ENCODE measurements around the gene SLC66A1.

SLC66A1 gene

DNA sequence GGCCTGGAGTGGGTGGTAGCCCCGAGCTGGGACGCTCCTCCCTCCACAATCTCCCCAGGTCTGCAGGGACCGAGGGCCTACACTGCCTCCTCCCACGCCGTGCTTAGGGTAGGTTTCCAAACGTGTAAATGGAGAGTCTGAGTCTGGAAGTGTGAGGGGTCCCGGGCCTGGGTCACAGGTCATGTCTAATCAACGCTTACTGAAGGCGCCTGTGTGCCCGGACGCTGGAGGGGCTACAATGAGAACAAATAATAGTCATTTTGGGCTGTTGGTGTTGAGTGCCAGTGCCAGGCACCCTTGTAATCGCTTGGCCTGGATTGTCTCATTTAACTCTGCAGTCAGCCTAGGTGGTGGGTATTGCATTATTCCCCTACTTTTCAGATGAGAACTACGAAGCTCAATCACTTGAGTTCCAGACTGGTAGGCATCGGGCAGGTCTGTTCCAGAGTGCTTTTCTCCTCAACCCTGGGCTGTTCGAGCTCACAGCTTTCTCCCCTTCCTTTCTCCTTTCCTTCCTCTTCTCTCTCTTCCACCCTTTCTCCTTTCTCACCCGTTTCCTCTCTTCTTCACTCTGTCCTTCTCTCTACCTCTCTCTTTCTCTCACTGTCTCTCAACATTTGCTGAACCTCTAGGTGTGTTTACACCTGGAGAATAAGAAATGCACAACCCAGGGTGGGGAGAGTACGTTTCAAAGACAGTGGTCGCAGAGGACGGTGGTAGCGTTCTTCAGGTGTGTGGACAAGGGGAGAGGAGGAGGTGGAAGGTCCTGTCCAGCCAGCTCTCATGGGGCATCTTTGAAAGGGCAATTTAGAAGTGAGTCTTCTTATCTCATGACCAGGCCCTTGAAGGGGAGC, 883 bp downstream of the SLC66A1 start:
- no peaks in the 10 kb centered on the region for H3K9me3 ChIP-seq (ENCODE audit: insufficient read depth, low read length, severe bottlenecking)
- no peak for ATAC-seq (ENCODE audit: insufficient read depth, low read depth)
- H4K20me1 ChIP-seq (ENCODE audit: insufficient read depth, low read length), result peaks cover 10% of the 10 kb centered on the region; the same call in 1 of the 2 replicates
- peak overlapping the region; percentile 99 for H3K9ac ChIP-seq (ENCODE audit: low read depth, low read length)
- H3K36me3 ChIP-seq (ENCODE audit: insufficient read depth, low read length), result peaks cover 12% of the 10 kb centered on the region
- H3K79me2 ChIP-seq (ENCODE audit: insufficient read depth, low read length), result peaks cover 16% of the 10 kb centered on the region
- H3K4me1 ChIP-seq (ENCODE audit: insufficient read depth, low read length), result peaks cover 26% of the 10 kb centered on the region
- H3K4me2 ChIP-seq (ENCODE audit: insufficient read depth, low read length), result peak overlapping the region; percentile 92
- H3K27ac ChIP-seq (ENCODE audit: low read length), result peak overlapping the region; percentile 79
- H2AFZ ChIP-seq (ENCODE audit: low read depth, low read length), result peak overlapping the region; percentile 90; the same call in 1 of the 2 replicates
- TF ChIP-seq, protein P1, sequence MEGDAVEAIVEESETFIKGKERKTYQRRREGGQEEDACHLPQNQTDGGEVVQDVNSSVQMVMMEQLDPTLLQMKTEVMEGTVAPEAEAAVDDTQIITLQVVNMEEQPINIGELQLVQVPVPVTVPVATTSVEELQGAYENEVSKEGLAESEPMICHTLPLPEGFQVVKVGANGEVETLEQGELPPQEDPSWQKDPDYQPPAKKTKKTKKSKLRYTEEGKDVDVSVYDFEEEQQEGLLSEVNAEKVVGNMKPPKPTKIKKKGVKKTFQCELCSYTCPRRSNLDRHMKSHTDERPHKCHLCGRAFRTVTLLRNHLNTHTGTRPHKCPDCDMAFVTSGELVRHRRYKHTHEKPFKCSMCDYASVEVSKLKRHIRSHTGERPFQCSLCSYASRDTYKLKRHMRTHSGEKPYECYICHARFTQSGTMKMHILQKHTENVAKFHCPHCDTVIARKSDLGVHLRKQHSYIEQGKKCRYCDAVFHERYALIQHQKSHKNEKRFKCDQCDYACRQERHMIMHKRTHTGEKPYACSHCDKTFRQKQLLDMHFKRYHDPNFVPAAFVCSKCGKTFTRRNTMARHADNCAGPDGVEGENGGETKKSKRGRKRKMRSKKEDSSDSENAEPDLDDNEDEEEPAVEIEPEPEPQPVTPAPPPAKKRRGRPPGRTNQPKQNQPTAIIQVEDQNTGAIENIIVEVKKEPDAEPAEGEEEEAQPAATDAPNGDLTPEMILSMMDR (IDR thresholded peaks at IDR 0.05; ENCODE audit: borderline replicate concordance, extremely low read depth, low read length, poor library complexity, severe bottlenecking), result no peak
- TF ChIP-seq EZH2 (IDR thresholded peaks at IDR 0.05; ENCODE audit: borderline replicate concordance, low read depth, low read length, severe bottlenecking), result no peak
- H3K27me3 ChIP-seq (ENCODE audit: insufficient read depth, low read length, poor library complexity), result no peaks in the 10 kb centered on the region
- no peak for DNase-seq
- peak overlapping the region; percentile 36 to 79; a peak in 3 of 4 replicates for H3K4me3 ChIP-seq (ENCODE audit: low read depth in 1 of 2, low read length in 2 of 2)

DNA sequence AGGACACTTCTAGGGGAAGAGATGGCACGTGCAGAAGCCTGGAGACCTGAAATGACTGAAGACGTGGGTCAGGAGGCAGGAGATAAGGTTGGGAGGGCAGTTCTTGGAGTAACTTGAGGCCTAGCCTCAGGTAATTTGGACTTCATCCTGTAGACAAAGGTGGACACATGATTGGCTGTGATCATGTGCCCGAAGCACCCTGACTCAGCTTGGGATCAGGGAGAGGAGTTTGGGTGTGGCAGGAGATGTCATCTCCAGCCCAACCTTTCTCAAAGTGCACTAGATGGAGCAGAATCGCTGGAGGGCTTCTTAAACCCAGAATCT, 1.5 kb downstream of the SLC66A1 start:
- Histone ChIP-seq H3K79me2 (ENCODE audit: insufficient read depth, low read length) (peaks cover 16% of the 10 kb centered on the region), H4K20me1 (ENCODE audit: insufficient read depth, low read length) (peaks cover 10% of the 10 kb centered on the region; the same call in 1 of the 2 replicates), H3K4me1 (ENCODE audit: insufficient read depth, low read length) (peaks cover 26% of the 10 kb centered on the region), H3K27ac (ENCODE audit: low read length) (no peak overlapping the region), H3K9me3 (ENCODE audit: insufficient read depth, low read length, severe bottlenecking) (no peaks in the 10 kb centered on the region), H2AFZ (ENCODE audit: low read depth, low read length) (no peak overlapping the region), H3K4me2 (ENCODE audit: insufficient read depth, low read length) (peak overlapping the region; percentile 92), H3K27me3 (ENCODE audit: insufficient read depth, low read length, poor library complexity) (no peaks in the 10 kb centered on the region), H3K9ac (ENCODE audit: low read depth, low read length) (no peak overlapping the region; the same call in 1 of the 2 replicates), H3K36me3 (ENCODE audit: insufficient read depth, low read length) (peaks cover 6% of the 10 kb centered on the region), H3K4me3 (ENCODE audit: low read depth in 1 of 2, low read length in 2 of 2) (no peak overlapping the region)
- ATAC-seq (ENCODE audit: insufficient read depth, low read depth) (no peak), DNase-seq (no peak)
- TF ChIP-seq, protein P1 (IDR thresholded peaks at IDR 0.05; ENCODE audit: borderline replicate concordance, extremely low read depth, low read length, poor library complexity, severe bottlenecking), result no peak
- TF ChIP-seq EZH2 (IDR thresholded peaks at IDR 0.05; ENCODE audit: borderline replicate concordance, low read depth, low read length, severe bottlenecking), result no peak

DNA sequence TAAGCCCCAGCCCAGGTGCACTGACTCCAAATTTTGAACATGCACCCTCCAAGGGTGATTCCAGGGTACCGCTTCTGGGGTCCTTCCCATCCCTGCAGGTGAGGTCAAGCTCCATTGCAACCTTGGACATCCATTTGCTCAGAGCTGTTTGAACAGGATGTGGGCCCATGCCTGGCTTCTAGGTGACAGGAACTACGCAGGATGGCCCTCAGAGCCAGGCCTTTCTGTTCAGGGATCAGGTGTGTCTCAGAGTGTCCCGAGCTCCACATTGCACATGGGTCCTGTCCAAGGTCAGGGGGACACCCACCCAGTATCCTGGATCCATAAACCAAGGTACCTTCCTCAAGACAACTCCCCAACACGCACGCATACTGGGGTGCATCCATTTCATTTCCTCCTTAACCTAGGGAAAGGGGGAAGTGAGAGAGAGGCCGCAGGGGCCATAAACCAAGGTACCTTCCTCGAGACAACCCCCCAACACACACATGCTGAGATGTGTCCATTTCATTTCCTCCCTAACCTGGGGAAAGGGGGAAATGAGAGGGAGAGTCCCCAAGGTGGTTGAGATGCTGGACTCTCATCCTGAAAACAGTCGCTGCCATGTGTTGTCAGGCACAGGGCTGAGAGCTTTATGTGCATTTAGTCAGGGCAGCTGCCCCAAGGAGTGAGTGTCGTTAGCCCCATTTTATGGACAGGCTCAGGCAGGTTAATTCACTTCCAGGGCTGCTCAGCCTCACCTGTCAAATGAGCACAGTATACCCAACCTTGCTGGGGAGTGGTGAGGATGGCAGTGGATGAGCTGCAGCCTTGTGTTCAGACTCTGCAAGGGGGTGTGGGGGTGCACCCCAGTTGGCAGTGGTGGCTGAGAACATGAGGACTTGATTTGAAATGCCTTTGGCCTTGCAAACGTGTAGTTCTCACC, 2.1 kb downstream of the SLC66A1 start:
- no peak overlapping the region for H3K4me2 ChIP-seq (ENCODE audit: insufficient read depth, low read length)
- H3K4me1 ChIP-seq (ENCODE audit: insufficient read depth, low read length), result peaks cover 26% of the 10 kb centered on the region
- H4K20me1 ChIP-seq (ENCODE audit: insufficient read depth, low read length), result 0 out of 2 replicates have a peak, but pooled peaks cover 6% of the 10 kb centered on the region
- no peak overlapping the region for H2AFZ ChIP-seq (ENCODE audit: low read depth, low read length)
- H3K9ac ChIP-seq (ENCODE audit: low read depth, low read length), result no peak overlapping the region
- no peak overlapping the region for H3K4me3 ChIP-seq (ENCODE audit: low read depth in 1 of 2, low read length in 2 of 2)
- H3K9me3 ChIP-seq (ENCODE audit: insufficient read depth, low read length, severe bottlenecking), result no peaks in the 10 kb centered on the region
- H3K36me3 ChIP-seq (ENCODE audit: insufficient read depth, low read length), result no peaks in the 10 kb centered on the region; the same call in 1 of the 2 replicates
- no peaks in the 10 kb centered on the region for H3K27me3 ChIP-seq (ENCODE audit: insufficient read depth, low read length, poor library complexity)
- peaks cover 16% of the 10 kb centered on the region for H3K79me2 ChIP-seq (ENCODE audit: insufficient read depth, low read length)
- DNase-seq (no peak), ATAC-seq (ENCODE audit: insufficient read depth, low read depth) (no peak)
- TF ChIP-seq, protein P1 (IDR thresholded peaks at IDR 0.05; ENCODE audit: borderline replicate concordance, extremely low read depth, low read length, poor library complexity, severe bottlenecking), result no peak
- TF ChIP-seq EZH2 (IDR thresholded peaks at IDR 0.05; ENCODE audit: borderline replicate concordance, low read depth, low read length, severe bottlenecking), result no peak
- no peak overlapping the region for H3K27ac ChIP-seq (ENCODE audit: low read length)

Measured in DND-41 (cell line).